ENCODE results near the gene PDE6C.
"Not testable (repeated sequence)": the region's sequence is repeated elsewhere in the genome, so short reads cannot be mapped to it uniquely, and the experiment has no call there.

DNA sequence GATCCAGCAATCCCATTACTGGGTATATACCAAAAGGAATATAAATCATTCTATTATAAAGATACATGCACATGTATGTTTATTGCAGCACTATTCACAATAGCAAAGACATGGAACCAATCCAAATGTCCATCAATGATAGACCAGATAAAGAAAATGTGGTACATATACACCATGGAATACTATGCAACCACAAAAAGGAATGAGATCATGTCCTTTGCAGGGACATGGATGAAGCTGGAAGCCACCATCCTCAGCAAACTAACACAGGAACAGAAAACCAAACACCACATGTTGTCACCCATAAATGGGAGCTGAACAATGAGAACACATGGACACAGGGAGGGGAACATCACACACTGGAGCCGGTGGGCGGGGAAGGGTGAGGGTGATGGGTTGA lies 84.2 kb downstream of the PDE6C start:
- TF ChIP-seq, protein P1, sequence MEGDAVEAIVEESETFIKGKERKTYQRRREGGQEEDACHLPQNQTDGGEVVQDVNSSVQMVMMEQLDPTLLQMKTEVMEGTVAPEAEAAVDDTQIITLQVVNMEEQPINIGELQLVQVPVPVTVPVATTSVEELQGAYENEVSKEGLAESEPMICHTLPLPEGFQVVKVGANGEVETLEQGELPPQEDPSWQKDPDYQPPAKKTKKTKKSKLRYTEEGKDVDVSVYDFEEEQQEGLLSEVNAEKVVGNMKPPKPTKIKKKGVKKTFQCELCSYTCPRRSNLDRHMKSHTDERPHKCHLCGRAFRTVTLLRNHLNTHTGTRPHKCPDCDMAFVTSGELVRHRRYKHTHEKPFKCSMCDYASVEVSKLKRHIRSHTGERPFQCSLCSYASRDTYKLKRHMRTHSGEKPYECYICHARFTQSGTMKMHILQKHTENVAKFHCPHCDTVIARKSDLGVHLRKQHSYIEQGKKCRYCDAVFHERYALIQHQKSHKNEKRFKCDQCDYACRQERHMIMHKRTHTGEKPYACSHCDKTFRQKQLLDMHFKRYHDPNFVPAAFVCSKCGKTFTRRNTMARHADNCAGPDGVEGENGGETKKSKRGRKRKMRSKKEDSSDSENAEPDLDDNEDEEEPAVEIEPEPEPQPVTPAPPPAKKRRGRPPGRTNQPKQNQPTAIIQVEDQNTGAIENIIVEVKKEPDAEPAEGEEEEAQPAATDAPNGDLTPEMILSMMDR (conservative IDR thresholded peaks at IDR 0.05 in 1 of 2, IDR thresholded peaks at IDR 0.05 in 1 of 2; ENCODE audit: low read depth in 1 of 2, low read length in 2 of 2) = not testable (repeated sequence)
- not testable (repeated sequence) for TF ChIP-seq EZH2 (IDR thresholded peaks at IDR 0.05; ENCODE audit: low read length, missing control alignments)
